Loucy (cell line): ENCODE measurements around the gene CCDC110.

Source experiments
- H2AFZ ChIP-seq: fragments of 200-600 bp; sonication (generic); 2 replicates; pipeline ENCODE4 v1.6.0; 2016; ENCODE audit warnings: antibody characterized with exemption, mild to moderate bottlenecking, low read length, moderate library complexity
- H3F3A ChIP-seq: fragments of 200-600 bp; 2 replicates; pipeline ENCODE4 v1.6.0; 2016; ENCODE audit warnings: antibody characterized with exemption, low read depth, mild to moderate bottlenecking
- H3K27me3 ChIP-seq: fragments of 200-600 bp; sonication (generic); 2 replicates; pipeline ENCODE4 v1.6.1; 2014; ENCODE audit warnings: low read length, mild to moderate bottlenecking; ENCODE audit not compliant: insufficient read depth, poor library complexity, severe bottlenecking
- H3K36me3 ChIP-seq: fragments of 200-600 bp; sonication (generic); 2 replicates; pipeline ENCODE4 v1.6.1; 2016; ENCODE audit warnings: low read length; ENCODE audit not compliant: insufficient read depth
- H3K4me1 ChIP-seq: fragments of 200-600 bp; sonication (generic); 2 replicates; pipeline ENCODE4 v1.5.1; 2014; ENCODE audit warnings: low read length, mild to moderate bottlenecking; ENCODE audit not compliant: insufficient read depth, poor library complexity, severe bottlenecking
- H3K4me2 ChIP-seq: fragments of 200-600 bp; sonication (generic); 2 replicates; pipeline ENCODE4 v1.6.0; 2014; ENCODE audit warnings: antibody characterized with exemption, low read length, low read depth, mild to moderate bottlenecking; ENCODE audit not compliant: poor library complexity, severe bottlenecking
- H3K4me3 ChIP-seq: fragments of 200-600 bp; sonication (generic); 2 replicates; pipeline ENCODE4 v1.5.1; 2014; ENCODE audit warnings: low read length, mild to moderate bottlenecking, mixed read lengths; ENCODE audit not compliant: poor library complexity, severe bottlenecking
- H3K79me2 ChIP-seq: fragments of 200-600 bp; sonication (generic); 2 replicates; pipeline ENCODE4 v1.6.1; 2014; ENCODE audit warnings: low read length; ENCODE audit not compliant: insufficient read depth
- H3K9ac ChIP-seq: fragments of 200-600 bp; sonication (generic); 2 replicates; pipeline ENCODE4 v1.6.0; 2014; ENCODE audit warnings: mild to moderate bottlenecking, low read depth, low read length, moderate library complexity; ENCODE audit not compliant: poor library complexity, severe bottlenecking
- H3K9me2 ChIP-seq: fragments of 200-600 bp; sonication (generic); replicated peaks from 2 replicates; pipeline ENCODE4 v1.6.1; 2016; ENCODE audit warnings: low read depth, low read length, mixed read lengths
- H3K9me3 ChIP-seq: fragments of 200-600 bp; sonication (generic); 2 replicates; pipeline ENCODE4 v1.6.1; 2014; ENCODE audit warnings: mild to moderate bottlenecking, antibody characterized with exemption, low read length, low read depth; ENCODE audit not compliant: insufficient read depth
- H4K20me1 ChIP-seq: fragments of 200-600 bp; sonication (generic); 2 replicates; pipeline ENCODE4 v1.6.0; 2014; ENCODE audit warnings: antibody characterized with exemption, low read length, mild to moderate bottlenecking; ENCODE audit not compliant: insufficient read depth, poor library complexity, severe bottlenecking
- EZH2phosphoT487 ChIP-seq: fragments of 200-600 bp; IDR thresholded peaks from 2 replicates; pipeline ENCODE4 v1.6.1; 2018; ENCODE audit warnings: antibody characterized with exemption, mild to moderate bottlenecking, moderate library complexity, borderline replicate concordance
- TF ChIP-seq, protein P1 (sequence below): fragments of 200-600 bp; sonication (generic); conservative IDR thresholded peaks from 2 replicates; pipeline ENCODE4 v1.5.1; 2014; ENCODE audit warnings: mild to moderate bottlenecking, antibody characterized with exemption, low read length

CCDC110 gene

DNA sequence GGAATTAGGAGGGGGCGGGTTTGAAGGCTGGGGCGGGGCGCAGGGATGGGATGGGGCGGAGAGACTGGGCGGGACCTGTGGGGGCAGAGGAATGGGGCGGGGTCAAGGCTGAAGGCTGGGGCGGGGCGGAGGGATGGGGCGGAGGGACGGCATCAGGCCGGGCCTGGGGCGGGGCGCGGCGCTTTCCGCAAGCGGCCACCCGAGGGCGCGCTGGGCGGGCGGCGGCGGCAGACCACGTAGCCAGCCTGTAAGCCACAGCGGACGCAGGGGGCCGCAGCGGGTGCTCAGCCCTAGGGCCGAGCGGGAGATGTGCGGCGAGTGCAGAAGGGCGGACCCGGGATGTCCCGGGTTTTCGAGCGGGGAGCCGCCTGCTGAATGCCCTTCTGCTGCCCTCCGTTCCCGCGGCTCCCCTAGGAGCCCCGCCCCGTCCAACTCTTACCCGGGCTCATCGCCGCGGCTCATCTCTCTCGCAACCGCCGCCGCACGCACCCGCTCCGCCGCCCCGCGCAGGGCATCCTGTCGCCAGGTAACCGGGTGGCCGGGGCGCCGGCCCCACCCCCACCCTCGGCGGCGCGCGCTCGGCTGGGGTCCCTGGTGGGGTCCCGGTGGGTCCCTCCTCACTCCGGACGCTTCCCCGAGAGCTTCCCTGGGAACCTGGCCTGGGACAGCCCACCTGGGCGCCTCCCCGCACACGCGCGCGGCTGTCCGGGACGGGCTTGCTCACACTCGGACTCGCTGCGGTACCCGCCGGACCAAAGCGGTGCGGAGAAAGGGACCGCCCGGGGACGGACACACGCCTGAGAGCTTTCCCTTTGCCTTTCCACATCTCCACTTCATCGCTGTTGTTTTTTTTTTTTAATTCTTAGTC lies at the start of gene CCDC110:
CCDC110 (minus strand) TSS at position 499 of the 868 bp plus-strand sequence; CDS start at position 449, 50 bp downstream.
- Histone ChIP-seq H3F3A (no peaks in the 10 kb centered on the region), H3K36me3 (no peaks in the 10 kb centered on the region), H3K27me3 (no peaks in the 10 kb centered on the region), H3K9me2 (no peaks in the 10 kb centered on the region), H3K9me3 (no peaks in the 10 kb centered on the region), H3K79me2 (no peaks in the 10 kb centered on the region), H4K20me1 (no peaks in the 10 kb centered on the region), H3K9ac (no peak within 1 kb of the TSS), H3K4me3 (no peak within 1 kb of the TSS), H3K4me2 (no peak within 1 kb of the TSS), H2AFZ (no peak within 1 kb of the TSS), H3K4me1 (no peaks in the 10 kb centered on the region)
- TF ChIP-seq, protein P1, sequence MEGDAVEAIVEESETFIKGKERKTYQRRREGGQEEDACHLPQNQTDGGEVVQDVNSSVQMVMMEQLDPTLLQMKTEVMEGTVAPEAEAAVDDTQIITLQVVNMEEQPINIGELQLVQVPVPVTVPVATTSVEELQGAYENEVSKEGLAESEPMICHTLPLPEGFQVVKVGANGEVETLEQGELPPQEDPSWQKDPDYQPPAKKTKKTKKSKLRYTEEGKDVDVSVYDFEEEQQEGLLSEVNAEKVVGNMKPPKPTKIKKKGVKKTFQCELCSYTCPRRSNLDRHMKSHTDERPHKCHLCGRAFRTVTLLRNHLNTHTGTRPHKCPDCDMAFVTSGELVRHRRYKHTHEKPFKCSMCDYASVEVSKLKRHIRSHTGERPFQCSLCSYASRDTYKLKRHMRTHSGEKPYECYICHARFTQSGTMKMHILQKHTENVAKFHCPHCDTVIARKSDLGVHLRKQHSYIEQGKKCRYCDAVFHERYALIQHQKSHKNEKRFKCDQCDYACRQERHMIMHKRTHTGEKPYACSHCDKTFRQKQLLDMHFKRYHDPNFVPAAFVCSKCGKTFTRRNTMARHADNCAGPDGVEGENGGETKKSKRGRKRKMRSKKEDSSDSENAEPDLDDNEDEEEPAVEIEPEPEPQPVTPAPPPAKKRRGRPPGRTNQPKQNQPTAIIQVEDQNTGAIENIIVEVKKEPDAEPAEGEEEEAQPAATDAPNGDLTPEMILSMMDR, result no peak
- no peak for TF ChIP-seq EZH2phosphoT487

DNA sequence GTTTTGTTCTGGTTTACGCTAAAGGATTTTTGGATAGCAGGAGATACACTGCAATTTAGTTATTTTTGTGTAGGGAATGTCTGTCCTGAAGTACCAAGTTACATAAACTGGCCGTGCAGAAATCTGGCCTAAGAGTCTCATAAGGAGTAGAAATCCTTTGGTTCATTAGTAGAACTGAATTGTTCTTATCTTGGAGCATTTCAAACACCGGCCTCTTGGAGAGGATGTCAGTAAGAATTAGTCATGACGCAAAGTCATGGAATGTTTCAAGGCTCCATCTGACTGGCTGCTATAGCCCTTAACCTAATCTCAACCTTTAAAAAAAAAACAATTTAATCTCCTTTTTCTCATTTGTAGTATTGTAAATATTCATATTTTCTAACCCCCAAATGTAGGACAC lies 48.6 kb upstream of the CCDC110 start:
- Histone ChIP-seq H3K9me3 (no peaks in the 10 kb centered on the region), H3K79me2 (no peaks in the 10 kb centered on the region), H3F3A (no peaks in the 10 kb centered on the region), H2AFZ (no peak overlapping the region), H3K4me1 (no peaks in the 10 kb centered on the region), H3K9ac (no peak overlapping the region), H3K9me2 (no peaks in the 10 kb centered on the region), H3K4me3 (no peak overlapping the region), H3K36me3 (no peaks in the 10 kb centered on the region), H3K27me3 (peaks cover 49% of the 10 kb centered on the region), H3K4me2 (no peak overlapping the region), H4K20me1 (no peaks in the 10 kb centered on the region)
- TF ChIP-seq, protein P1, result no peak
- TF ChIP-seq EZH2phosphoT487, result no peak

DNA sequence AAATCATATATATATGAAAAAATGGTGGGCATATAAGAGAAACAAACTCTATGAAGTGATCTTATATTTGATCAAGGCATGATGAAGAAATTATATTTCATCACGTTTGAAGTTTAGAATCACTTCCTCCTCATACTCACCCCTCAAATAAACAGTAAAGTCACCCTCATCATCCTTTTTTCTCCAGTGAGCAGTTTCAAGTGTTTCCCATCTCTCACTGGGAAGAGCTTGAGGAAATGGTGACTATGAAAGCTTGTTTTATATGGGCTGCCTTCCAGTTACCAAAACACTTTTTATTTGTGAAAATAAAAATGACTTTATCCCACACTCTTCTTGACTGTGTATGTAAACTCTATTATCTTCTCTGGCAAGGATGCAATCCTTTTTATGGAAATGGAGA lies 47.0 kb upstream of the CCDC110 start:
- Histone ChIP-seq H3K4me3 (no peak overlapping the region), H3K4me2 (no peak overlapping the region), H3K4me1 (no peaks in the 10 kb centered on the region)

More for the DNA sequence above, 47.0 kb upstream of the CCDC110 start:
- H3K9ac ChIP-seq, result no peak overlapping the region
- H4K20me1 ChIP-seq, result no peaks in the 10 kb centered on the region
- no peaks in the 10 kb centered on the region for H3K9me2 ChIP-seq
- no peaks in the 10 kb centered on the region for H3K36me3 ChIP-seq
- no peaks in the 10 kb centered on the region for H3F3A ChIP-seq
- no peaks in the 10 kb centered on the region for H3K9me3 ChIP-seq
- H2AFZ ChIP-seq, result no peak overlapping the region
- peaks cover 64% of the 10 kb centered on the region for H3K27me3 ChIP-seq
- no peaks in the 10 kb centered on the region for H3K79me2 ChIP-seq
- TF ChIP-seq, protein P1, result no peak
- no peak for TF ChIP-seq EZH2phosphoT487
